WI38 (cell line): ENCODE results near the gene STXBP6.

Experiments used
- H3K4me3 ChIP-seq: 2 replicates; pipeline ENCODE4 v1.5.1; 2011; ENCODE audit warnings: low read depth, mild to moderate bottlenecking, control low read depth, low read length
- CTCF ChIP-seq: IDR thresholded peaks from 2 replicates; pipeline ENCODE4 v1.5.1; 2012; ENCODE audit warnings: low read depth, mild to moderate bottlenecking, control low read depth, low read length

The STXBP6 gene

GRCh38 chr14:25006031-25006430 is 43.9 kb downstream of the STXBP6 start:
- TF ChIP-seq CTCF, result no peak
- H3K4me3 ChIP-seq, result no peak overlapping the region

GRCh38 chr14:25004389-25004809 is 45.5 kb downstream of the STXBP6 start:
- no peak overlapping the region for H3K4me3 ChIP-seq
- no peak for TF ChIP-seq CTCF

- no peak for TF ChIP-seq CTCF
- H3K4me3 ChIP-seq, result no peak overlapping the region
These were observed 46.4 kb downstream of the STXBP6 start for GRCh38 chr14:25003537-25003936.

- H3K4me3 ChIP-seq, result no peak overlapping the region
These were observed 48.3 kb downstream of the STXBP6 start for GRCh38 chr14:25001601-25002000.

GRCh38 chr14:25001156-25001555 is 48.8 kb downstream of the STXBP6 start:
- H3K4me3 ChIP-seq, result no peak overlapping the region
- no peak for TF ChIP-seq CTCF

More at GRCh38 chr14:25001601-25002000, 48.3 kb downstream of the STXBP6 start:
- no peak for TF ChIP-seq CTCF

- H3K4me3 ChIP-seq, result no peak overlapping the region
- no peak for TF ChIP-seq CTCF
These were observed 50.8 kb downstream of the STXBP6 start for GRCh38 chr14:24999157-24999556.

GRCh38 chr14:24996930-24997725 is 52.8 kb downstream of the STXBP6 start:
- H3K4me3 ChIP-seq, result no peak overlapping the region
- TF ChIP-seq CTCF, result no peak
